ENCODE data around the gene MYRFL. TPM values are rescaled to one million over a fixed set of nuclear protein-coding genes. Genes with fewer than 3 reads are reported as not detected.

MYRFL gene
- polyA plus RNA-seq, 3 donors: 1.7 to 4.0 (median 3.0) TPM

DNA sequence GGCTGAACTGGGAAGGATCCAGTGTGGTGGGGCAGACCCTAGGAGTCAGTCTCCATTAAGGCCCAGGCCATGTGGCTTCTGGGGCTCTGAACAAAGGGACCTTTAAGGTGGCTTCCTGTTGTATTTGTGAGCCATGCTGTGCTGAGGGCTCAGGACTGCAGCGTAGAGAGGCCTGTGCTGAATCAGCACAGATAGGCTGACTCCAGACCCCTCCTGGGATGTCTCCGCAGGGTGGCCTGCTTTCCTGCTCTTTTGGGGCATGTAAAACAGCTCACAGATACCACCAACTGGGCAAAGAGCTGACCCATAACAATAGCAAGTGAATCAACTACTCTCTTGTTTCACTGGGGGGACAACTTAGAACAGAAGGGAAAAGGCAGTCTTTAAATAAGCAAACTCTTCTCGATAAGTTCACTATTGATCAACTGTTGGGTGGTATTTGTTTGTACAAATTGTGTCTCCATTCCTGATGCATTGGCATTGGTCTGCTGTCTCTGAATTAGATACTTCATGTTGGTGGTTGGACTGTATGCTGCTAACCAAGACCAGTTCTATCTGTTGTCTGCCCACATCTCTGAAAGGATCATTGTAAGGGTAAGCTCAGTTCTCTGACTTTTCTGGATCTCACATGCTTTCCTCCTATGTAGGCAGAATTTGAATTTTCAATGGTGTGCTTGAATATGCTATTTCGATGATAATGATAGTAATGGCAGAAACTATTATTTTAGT, 71.8 kb downstream of the MYRFL start:
- DNase-seq: no peak

DNA sequence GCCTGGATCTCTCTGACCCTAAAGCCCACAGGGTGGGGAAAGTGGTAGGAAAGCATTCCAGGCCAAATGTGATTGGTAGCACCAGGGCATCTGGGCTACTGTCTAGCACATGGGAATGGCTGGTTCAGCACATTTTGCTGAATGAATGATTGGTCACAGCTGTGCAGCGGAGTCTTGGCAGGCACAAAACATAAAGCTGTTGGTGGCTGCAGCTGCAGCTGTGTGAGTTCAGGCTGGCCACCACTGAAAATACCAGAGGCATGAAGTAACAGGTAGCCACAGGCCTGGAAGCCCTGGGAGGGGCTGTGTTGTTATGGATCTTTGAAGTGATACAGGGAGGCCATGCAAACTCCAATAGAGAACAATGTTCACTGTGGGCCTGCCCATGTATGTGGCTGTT, 72.7 kb downstream of the MYRFL start:
- DNase-seq: peak; percentile 49

DNA sequence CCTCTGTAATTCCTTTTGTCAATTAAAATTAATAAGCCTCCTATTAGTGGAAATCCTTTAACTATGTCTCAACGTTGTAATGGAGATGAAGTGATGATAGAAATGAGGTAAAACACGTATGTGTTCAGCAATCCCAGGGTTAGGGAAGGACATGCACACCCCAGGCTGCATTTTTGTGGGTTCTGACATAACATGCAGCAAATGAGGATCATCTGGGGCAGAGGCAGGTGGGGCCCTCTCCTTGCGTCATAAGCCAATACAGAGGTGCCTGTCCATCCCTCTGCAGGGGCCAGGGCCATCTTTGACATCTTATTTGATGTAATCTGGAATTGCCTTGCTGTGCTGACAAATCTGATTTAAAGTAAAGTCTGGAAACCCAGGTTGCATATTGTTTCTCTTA, 73.2 kb downstream of the MYRFL start:
- no peak for DNase-seq

DNA sequence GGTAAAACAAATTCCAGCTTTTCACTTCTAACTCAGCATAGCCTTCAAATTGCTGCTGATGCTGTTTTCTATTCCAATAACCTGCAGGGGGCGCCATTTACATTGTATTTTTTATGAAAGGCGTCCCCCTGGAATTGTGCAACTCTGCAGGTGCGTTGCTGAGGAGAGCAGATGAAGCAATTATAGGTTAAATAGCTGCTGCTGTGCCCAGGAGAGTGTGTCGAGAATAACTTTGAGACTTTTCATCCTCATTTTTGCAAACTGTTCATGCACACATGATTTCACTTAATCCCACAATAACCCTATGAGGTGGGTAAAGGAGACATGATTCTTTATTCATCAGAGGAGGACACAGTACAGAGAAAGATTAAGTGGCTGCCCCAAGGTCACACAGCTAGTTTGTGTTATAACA, 75.7 kb downstream of the MYRFL start:
- DNase-seq: peak; percentile 81

DNA sequence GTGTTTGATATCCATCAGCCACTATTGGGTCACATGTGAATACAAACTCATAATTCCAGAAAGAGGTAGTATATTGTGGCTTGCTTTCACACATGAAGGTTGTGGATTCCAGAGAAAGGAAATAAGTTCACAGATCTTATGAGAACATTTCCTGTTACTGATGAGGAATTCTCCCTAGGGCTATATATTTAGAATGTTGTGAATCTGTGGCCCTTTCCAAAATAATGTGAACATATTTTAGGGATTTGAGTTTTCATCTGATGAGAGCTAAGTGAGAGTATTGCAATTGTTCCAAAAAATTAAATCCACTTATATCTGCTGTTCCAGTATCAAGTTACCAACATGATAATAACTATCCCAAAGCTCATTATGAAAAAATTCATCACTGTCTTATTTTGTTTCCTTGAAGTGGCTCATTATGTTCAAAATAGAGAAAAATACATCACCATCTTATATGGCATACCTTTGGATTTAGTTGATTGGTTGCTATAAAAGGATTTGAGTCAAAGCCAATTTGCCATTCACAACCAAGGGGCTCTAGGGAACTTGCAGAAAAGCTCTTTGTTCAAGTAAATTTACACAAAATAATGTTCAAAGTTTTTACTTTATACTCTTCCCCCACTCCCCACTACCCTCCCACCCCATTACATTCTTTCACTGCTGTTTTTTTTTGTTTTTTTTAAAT, 76.3 kb downstream of the MYRFL start:
- no peak for DNase-seq

DNA sequence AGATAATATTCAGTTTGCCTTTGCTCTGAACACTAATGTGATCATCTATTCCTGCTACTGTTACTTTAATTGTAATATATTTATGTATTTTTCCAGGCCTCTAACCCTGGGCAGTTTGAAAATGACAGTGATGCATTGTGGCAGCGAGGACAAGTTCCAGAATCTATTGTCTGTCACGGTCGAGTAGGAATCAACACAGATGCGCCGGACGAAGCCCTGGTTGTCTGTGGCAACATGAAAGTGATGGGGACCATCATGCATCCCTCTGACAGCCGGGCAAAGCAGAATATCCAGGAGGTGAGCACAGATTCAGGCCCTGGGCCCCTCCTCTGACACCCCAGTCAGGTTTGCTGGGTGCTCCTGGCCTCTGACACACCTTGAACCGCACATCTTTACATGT, 78.5 kb downstream of the MYRFL start:
- no peak for DNase-seq

DNA sequence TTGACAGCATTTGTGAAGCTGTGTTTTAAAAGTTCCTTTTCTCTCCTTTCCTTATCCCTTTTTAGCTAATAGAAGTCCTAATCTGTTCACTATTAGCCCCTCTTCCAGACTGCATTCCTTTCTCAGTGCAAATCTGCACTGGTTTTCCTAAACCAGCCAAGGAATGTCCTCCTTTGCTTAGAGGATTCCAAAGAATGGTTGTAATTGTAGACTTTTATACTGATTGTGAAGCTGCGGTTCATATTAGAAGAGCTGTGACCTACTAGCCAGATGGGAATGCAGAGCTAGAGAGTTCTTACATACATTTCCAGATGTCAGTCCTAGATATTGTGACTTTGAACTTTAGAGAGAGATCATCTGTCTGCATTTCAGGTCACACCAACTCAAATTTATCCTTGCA, 79.8 kb downstream of the MYRFL start:
- DNase-seq: no peak

DNA sequence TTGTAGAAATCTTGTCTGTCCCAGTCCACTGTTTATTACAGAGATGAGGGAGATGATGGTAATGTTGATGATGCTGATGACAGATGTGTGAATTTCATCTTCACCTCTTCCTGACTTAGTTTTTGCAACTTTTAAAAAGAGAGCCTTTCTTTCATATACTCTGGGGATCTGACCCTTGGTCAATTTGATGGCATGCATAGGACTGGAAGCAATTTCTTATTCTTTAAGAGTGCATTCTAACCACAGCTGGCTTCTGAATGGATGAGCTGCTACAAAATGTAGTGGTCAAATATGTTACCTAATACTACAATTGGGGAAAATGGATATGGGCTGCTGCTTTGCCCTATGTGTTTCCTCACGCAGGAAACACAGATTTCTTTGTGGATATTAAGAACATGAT, 80.8 kb downstream of the MYRFL start:
- DNase-seq: no peak

DNA sequence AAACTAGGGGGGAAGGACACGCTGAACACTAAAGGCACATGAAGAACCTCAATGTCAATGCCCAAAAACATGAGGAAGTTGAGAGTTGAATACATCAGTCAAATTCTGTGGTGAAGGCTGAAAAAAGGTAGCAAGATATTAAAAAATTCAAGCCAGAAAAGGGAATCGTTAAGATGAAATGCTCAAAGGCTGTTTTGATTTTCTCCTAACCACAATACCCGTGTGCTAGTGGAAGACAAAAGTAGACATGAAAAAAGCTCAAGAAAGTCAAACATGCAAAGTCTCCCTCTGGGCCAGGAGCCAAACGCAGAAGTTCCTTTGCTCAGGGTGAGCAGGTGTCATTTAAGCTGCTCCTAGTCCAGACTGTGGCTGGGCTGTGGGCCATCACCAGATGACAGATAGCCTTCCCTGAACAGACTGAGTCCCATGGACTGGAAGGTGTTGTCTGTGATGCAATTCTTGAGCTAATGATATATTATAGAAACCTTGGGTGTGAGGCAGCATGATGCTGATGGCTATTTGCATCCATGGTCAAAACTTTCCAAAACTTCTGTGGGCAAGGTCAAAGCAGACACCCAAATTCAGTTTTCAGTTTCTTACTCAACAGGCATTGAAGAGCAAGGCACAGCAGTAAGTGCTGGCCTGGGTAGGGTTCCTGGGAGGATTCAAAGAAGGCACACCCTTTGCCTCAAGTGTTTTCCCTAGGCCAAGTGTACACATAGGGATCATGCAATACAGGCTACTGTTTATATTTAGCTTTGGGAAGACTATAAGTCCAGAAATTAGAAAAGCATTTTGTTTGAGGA, 81.6 kb downstream of the MYRFL start:
- DNase-seq: no peak

DNA sequence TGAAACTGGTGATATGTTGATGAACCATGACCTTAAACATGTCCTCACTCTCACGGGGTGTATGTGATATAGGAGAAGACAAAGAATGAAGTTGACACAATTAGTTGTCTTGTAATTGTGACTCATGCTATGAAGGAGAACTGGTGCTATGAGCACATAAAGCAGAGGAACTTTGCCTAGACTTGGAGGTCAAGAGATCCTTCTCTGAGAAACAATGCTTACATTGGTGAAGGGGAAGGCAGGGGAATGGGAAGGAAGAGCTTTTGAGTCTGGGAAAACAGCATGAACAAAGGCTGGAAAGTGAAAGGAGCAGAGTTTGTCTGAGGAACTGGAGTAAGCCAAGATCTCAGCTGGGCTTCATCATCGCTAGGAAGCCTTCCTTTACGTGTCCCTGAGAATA, 83.2 kb downstream of the MYRFL start:
- DNase-seq: no peak

DNA sequence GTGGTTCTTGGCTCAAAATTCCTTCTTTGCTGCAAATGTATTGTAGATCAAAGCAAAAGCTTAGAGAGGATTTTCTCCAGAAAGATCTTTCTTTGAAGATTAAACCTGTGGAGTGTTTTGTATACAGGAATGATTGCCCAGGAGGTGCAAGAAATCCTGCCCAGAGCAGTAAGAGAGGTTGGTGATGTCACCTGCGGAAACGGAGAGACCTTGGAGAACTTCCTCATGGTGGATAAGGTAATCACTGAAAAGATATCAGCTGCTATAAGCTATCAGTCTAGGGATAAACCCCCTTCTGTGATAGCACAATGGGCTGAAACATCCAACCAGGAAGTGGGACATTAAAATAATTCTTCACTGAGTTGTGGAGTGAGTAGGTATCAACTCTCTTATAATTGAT, 85.7 kb downstream of the MYRFL start:
- no peak for DNase-seq

DNA sequence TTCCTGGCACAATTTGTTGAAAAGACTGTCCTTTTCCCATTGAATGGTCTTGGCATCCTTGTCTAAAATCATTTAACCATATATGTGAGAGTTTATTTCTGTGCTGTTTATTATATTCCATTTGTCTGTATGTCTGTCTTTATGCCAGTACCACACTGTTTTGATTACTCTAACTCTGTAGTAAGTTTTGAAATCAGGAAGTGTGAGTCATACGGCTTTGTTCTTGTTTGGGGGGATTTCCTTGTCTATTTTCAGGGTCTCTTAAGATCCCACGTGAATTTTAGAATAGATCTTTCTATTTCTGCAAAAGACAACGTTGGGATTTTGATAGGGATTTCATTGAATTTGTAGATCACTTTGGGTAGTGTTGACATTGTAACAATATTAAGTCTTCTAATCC, 88.5 kb downstream of the MYRFL start:
- no peak for DNase-seq

DNA sequence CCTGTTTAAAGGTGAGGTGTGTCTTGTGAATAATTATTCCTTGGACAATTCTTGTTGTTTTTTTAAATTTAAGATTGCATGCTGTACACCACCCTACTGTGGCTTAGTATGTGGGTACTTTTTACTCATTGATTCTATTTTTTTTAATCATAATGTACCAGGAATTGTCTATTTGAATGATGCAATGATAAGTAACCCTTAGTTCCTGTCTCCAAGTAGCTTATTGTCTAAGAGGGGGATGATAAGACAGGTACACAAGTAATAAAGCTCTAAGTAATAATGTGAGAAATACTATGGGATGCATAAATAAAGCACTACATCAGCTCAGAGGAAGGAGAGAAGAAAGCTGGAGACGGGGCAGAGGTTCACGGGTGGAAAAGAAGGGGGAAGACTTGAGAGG, 90.9 kb downstream of the MYRFL start:
- no peak for DNase-seq

DNA sequence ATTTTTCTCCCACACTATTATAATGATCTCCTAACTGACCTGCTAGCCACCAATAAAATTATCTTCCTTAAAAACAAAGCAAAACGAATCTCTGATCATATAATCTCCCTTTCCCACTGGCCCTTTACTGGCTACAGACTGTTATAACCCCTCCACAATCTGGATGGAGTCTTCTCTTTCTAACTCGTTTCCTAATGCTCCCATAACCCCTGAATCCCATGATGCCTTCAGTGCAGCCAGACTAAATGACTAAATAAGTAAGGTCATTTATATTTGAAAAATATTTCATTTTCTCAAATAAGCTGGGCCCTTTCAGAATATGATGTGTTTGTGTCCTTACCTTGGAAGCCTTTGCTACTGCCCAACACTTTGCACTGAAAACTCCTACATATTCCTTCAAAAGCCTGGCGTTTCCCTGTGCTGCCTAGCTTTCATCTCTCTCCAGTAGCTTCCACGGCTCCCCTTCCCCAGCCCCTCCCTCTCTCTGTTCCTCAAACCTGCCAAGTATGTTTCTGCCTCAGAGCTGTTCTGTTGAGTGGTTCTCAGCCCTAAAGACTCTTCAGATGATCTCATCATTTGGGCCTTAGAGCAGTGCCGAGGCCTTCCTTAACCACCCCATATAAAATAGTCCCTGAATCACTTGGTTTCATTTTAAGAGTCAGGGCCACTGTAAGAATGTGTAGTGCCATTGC, 91.7 kb downstream of the MYRFL start:
- no peak for DNase-seq

DNA sequence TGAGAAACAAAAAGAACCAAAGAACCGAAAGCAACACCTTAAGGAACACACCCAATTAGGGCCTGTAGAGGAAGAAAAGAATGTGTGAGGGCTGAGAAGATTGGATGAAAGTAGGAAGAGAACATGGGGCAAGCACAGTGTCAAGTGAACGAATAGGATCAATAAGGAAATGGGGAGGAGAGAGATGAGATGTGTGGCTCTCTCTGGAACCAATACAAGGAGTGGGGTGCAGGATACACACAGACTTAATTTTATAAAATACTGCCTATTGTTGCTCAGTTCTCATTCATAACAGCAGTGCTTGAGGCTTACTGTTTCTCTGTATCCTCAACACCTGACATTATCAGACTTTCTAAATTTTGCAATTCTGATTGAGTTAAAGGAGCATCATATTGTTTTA, 93.3 kb downstream of the MYRFL start:
- no peak for DNase-seq

DNA sequence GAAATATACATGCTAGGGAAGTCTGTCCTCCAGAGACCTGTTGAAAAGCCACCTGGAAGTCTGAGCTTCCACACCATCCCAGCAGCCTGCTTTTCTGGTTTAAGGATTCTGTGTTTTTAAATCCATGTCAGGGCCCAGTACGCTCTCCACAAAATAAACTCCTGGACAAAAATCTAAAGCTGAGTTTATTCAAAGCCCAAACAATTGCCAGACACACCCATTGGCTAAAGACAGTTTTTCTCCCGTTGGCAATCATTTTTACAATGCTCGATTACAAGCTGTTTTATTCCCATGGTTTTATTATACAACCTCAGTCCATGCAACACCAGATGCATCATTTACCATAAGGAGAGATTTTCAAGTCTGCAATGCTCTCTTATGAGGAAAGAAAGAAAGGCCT, 94.5 kb downstream of the MYRFL start:
- no peak for DNase-seq

DNA sequence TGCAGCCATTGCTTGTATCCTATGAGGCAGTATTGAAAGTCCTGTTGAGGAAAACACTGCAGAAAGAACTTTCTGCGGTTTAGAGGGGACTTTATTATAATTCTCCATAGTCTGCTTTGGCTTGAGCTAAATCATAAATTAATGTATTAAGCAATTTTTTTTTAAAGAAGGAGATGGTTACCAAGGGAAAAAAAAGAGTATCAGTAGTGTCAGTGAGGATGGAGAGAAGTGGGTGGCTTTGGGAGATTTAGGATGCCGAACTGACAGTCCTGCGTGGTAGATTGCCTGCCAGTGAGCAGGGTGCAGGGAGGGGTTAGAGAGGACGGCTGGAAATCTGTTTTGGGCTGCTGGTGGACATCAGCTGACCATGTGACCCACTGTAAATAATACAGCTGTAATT, 96.8 kb downstream of the MYRFL start:
- DNase-seq: no peak

DNA sequence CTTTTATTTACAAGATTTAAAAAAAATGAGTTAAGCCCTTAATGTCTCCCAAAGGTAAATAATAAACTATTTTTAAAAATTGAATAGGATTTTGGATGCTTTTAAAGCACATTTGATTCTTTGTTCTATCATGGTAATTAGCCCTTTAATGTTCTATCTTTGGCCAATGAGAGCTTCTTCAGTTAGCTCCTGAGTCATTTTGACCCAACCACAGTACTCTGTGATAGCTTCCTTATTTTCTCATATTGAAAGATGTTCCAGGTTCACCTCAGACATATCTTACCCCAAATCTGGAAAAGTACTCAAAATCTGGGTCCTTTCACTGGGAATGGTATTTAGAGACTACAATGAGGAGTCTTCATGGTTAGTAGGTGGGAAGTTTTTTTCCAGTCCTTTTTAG, 98.0 kb downstream of the MYRFL start:
- no peak for DNase-seq

DNA sequence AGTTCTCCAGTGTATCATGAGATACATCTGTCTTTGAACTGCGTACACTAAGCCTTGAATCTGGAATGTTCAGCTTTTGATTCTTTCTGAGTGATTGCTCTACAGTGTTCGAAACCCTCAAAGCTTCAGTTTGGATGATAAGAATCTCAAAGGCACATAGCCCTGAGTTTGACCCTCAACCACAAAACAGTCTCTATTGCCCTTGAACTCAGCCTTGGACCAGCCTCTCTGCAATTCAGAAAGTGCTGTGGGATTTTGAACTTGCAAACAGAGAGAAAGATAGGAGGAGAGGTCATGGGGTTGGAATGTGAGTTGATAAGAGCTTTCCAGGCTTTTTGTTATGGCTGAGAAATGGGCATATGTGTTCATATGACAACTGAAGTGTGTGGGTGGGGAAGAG, 100.3 kb downstream of the MYRFL start:
- DNase-seq: no peak

DNA sequence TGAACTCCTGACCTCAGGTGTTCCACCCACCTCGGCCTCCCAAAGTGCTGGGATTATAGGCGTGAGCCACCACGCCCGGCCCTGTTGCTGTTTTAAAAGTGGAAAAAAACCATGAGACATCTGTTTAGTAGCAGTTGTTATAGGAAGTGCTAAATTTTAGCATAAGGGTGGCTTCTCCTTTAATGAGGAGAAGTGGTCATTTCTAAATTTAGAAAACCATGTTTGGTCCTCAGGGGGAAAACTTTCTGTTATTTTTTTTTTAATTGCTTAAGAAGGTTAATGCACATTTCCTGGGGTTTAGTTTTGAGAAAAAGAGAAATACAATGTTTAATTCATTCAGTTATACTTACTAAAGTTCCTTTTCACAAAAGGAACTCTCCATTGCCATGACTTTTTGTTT, 102.1 kb downstream of the MYRFL start:
- no peak for DNase-seq

DNA sequence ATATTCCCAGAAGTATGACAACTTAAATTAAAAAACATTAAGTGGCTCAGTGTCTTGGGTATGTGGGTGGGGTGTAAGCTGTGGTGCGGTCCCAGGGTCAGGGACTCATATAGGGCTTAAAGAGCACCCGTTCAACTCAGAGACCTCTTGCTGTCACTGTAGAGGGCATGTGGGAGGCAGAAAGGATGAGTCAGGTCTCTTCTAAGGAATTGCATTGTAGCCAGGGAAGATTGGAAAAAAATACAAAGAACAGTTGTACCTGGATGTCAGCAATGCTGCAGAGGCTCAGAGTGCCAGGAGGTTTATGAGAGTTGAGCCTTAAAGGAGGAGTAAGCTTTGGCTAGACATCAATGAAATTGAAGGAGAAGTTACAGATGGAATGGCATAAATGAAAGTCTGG, 104.1 kb downstream of the MYRFL start:
- no peak for DNase-seq

DNA sequence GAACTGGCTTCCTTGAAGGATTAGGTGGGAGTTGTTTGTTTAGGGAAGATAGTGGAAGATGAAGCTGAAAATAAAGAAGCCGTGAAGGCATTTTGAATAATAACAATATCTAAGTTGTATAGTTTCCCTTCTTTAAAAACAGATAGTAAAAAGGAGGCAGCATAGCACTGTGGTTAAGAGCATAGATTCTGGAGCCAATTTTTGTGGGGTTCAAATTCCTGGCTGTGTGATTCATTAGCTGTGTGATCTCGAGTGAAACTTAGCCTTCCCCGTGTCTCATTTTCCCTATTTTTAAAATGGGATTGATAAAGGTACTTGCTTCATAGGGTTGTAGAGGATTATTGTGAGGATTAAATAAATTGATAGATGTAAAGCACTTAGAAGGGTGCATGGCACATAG, 104.5 kb downstream of the MYRFL start:
- DNase-seq: no peak

DNA sequence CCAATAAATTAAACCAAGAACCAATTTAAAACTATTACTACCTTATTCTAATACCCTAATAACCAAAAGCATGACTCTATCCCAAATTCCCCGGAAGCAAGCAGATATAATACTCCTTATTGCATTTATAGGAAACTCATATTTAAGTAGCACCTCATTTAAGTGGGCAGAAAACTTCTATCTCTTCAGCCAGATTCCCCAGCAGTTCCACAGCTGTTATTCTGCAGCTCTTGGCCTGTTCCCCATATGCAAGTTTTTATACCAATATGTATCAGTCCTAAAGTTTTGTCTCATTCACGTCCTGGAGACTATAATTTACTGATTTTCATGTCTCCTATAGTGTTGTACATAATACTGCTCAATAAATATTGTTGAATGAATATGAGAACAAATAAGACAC, 106.5 kb downstream of the MYRFL start:
- DNase-seq: no peak
